Stimulated activated CD4-positive, alpha-beta T cell treated with anti-CD3 and anti-CD28 coated beads, Interleukin-1b, Interleukin-23, amount 100 ng/mL, for 4 hours (primary cell): ENCODE results near the gene SIPA1.
A peak's percentile ranks its signal among the peaks of the same experiment; 100 is the strongest.

Source experiments
- DNase-seq, 2 donors: peaks; one replicate each; pipeline ENCODE4 v3.0.0-alpha.2; 2020; ENCODE audit warnings: low read depth in 2 of 2

SIPA1 gene, protein sequence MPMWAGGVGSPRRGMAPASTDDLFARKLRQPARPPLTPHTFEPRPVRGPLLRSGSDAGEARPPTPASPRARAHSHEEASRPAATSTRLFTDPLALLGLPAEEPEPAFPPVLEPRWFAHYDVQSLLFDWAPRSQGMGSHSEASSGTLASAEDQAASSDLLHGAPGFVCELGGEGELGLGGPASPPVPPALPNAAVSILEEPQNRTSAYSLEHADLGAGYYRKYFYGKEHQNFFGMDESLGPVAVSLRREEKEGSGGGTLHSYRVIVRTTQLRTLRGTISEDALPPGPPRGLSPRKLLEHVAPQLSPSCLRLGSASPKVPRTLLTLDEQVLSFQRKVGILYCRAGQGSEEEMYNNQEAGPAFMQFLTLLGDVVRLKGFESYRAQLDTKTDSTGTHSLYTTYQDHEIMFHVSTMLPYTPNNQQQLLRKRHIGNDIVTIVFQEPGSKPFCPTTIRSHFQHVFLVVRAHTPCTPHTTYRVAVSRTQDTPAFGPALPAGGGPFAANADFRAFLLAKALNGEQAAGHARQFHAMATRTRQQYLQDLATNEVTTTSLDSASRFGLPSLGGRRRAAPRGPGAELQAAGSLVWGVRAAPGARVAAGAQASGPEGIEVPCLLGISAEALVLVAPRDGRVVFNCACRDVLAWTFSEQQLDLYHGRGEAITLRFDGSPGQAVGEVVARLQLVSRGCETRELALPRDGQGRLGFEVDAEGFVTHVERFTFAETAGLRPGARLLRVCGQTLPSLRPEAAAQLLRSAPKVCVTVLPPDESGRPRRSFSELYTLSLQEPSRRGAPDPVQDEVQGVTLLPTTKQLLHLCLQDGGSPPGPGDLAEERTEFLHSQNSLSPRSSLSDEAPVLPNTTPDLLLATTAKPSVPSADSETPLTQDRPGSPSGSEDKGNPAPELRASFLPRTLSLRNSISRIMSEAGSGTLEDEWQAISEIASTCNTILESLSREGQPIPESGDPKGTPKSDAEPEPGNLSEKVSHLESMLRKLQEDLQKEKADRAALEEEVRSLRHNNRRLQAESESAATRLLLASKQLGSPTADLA

DNA sequence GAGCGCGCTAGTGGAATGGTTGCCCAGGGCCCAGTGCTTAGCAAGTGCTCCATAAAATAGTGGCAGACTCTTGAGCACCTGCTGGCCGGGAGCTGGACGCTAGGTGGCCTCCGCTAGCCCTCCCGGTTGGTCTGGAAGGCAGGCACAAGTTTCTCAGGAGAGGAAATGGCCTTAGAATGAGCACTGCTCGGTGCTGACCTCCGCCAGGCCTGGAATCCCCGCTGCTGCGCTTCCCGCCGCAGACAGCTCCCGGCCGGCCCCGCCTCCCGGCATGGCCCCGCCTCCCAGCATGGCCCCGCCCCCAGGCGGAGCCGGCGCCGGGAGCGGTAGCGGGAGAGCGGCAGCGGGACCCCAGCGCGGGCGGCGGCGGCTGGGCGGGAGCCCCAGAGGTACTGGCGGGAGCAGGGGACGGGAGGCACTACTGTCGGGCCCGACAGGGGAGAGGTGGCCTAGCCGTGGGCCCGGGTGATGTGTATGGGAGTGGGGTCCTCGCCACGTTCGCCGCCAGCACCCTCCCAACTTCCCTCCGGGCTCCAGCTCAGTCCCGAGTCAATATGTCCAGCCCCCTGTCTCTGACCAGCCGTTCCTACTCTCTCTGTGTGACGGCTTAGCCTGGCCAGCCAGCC lies at the start of gene SIPA1:
Gene SIPA1, plus strand, starts transcription at position 308 of the 626 bp plus-strand sequence. CDS start 2,821 bp downstream, outside the sequence.
- peak; percentile 64 to 77 for DNase-seq

DNA sequence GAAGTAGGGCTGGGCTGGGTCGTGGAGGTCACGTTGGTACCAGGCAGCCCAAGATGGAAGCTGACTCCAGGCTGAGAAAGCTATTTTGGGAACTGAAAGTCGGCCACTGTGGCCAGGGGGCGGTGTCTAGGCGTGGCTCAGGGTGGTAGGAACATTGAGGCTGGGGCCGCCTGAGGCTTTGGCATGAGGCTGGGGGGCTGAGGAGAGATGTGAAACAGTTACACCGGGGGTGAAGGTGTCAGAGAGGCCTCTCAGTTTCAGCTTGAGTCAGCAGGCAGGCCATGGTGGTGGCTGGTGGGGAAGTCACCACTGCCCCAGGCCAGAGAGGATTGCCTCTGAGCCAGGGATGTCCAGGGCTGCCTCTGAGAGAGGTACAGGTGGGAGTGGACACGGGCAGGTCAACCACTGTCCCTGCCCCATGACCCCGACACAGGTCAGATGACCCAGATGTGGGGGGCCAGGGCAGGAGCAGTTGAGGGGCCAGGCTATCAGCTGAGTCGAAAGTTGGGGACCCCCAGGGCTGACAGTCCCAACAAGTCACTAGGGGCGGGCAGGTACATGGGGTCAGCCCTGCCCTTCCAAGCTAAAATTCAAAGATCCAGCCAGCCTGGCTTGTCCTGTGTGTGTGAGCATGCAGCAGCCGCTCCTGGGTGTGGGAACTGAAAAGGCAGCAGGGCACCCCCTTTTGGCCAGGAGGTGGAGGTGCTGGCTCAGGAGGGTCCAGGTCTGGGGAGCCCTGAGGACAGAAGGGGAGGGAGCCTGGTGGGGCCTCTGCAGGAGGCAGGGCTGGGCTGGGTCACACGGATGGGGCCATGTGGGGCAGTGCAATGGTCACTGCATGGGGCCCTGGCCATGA lies 49.5 kb upstream of the SIPA1 start:
- DNase-seq, result peak; percentile 37 to 67

DNA sequence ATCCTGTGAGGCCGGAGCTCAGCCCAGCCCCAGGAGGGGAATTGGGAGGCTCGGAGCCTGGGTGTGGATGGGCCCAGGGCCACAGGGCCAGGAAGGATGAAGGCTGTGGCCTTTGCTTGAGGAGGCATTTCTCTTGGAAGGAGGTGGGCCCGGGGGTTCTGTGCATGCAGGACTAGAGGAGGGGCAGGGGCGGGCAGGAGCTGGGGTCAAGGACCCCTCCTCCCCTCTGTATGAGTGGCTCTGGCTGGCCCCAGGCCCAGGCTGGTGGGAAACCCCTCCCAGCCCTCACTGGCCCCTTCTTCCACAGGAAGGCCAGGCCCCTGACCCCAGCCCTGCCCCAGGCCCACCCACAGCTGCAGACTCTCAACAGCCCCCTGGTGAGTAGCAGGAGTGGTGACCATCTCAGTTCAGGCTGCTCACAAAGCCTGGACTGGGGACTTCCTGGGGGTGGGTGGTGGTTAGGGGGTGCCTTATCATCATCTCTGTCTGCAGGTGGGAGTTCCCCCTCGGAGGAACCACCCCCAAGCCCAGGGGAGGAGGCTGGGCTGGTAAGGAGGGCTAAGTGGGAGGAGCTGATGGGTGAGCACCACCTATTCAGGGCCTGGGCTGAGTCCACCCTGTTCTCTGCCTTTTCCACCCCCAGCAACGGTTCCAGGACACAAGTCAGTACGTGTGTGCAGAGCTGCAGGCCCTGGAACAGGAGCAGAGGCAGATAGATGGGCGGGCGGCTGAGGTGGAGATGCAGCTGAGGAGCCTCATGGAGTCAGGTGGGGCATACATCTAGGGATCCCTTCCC lies 48.3 kb upstream of the SIPA1 start:
- DNase-seq, result no peak

DNA sequence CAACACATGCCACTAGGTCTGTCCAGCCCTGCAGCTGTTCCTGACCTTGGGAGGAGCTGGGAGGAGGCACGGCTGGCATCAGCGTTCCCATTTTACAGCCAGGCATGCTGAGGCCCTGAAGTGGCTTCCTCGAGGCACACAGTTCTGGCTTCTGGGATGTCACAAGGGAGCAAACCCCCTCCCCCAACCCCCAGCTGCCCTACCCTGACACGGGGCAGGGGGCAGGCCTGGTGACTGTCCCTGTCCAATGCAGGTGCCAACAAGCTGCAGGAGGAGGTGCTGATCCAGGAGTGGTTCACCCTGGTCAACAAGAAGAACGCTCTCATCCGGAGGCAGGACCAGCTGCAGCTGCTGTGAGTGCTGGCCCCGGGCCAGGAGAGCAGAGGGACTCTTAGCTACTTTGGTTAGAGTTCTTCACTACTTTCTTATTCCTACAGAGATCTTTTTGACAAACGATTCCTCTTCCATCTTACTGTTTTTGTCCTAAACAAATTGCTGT lies 47.6 kb upstream of the SIPA1 start:
- DNase-seq, result no peak

DNA sequence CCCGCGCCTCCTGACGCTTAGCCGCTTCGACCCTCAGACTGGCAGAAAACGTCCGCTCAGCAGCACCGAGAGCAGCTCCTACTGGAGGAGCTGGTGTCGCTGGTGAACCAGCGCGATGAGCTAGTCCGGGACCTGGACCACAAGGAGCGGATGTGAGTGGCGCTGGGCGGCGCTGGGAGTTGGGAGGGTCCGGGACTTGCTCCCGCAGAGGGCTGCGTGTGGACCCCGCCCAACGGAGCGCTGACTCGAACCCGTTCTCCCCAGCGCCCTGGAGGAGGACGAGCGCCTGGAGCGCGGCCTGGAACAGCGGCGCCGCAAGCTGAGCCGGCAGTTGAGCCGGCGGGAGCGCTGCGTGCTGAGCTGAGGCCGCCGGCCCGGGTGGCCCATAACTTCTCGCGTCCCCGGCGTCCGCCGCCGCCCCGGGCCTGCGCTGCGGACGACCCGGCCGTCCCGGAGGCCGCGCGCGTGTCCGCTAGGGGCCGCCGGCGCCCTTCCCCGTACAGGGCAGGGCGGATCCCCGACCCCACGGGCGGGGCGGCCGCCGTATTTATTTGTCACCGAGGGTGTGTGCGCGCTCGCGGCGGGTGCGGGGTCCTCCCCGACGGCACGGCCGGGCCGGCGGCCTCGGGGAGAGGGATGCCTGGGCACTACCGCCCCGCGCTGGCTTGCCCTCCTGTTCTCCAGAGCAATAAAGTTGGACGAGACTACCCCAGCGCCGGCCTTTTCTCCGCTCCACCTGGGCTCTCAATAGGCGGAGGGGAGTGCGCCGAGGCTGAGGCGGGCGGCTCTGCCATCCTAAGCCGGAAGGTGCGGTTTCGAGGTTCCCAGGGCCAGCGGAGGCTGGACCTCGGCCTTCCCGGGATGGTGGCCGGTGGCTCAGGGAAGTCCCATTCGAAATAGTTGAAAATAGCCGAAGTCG lies 45.7 kb upstream of the SIPA1 start:
- DNase-seq, result no peak

DNA sequence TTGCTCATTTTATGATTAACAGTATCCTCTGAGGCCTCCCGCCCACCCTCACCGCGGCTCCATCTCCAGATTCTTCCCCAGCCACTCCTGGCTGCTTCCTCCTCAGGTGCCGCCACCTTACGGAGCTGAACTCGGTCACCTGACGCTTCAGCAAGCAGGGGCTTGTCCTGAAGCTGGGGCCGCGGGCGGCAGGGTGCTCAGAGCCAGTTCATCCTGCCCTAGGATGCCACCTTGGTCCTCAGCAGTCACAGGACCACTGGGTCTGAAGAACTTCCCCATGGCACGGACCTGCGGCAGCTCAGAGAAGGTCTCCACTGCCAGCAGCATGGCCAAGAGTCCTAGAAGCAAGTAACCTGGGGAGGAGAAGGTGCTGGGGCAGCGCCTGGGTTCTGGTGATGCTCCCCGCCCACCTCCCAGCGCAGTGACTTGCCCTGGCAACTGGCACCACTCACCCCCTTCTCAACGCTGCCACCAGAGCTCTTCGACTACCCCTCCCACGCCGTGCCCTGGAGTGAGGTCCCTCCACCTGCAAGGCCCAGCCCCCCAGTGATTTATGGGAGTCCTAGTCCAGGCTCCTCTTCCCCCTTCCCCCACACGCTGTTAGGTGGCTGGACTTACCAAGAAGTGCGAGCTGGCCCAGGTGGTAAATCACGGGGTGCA lies 44.9 kb upstream of the SIPA1 start:
- no peak for DNase-seq

DNA sequence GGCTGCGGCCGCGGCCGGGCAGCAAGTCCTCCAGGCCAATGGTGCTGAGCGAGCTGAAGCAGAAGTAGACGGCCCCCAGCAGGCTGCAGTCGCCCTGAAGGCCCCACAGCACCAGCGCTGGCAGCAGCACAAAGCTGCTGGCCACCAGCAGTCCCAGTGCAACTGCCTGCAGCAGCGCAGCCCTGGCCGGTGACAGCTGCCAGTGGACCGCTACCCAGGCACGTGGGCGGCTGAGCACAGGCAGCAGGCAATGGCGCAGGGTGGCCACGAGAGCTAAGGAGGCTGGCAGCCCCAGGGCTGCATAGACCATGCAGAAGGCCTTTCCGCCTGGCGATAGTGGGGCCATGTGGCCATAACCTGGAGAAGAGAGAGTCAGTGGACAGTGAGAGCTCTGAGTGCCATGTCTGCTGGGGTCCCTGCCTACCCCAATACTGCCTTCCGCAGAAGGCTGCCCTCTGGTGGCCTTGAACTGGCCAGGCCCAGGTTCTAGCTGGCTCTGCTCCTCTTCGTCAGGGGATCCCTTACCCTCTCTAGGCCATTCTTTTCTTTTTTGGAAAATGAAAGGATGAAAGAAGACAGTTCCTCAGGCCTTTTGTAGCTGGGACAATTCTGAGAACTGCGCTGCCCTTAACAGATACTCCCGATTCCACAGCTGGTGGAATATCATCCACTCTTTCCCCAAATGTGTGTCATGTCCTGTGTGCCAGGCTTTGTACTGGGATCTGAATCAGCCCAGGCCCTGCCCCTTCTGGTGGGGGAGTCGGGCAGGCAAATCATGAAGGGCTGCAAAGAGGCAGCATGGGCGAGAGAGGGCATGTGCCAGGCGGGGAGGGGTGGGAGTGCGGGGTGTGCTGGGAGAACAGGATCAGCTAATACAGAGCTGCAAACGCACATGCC lies 44.1 kb upstream of the SIPA1 start:
- no peak for DNase-seq

DNA sequence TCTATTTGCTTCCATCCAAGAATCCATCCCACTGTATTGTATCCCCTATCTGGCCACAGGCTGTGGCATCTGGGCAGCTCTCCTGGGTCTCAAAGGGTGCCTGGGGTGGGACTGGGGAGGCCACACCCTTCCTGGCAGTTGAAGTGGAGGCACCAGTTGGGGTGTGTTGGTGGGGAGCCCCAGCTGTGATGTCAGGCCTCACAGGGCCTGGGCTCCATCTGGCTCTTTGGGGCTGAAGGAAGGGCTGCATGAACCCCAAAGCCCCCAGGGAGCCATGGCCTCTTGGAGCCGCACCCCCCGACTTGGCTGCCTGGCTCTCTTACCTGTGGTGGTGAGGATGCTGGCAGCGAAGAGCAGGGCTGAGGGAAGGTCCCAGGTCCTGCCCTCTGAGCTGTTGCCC lies 42.8 kb upstream of the SIPA1 start:
- no peak for DNase-seq

DNA sequence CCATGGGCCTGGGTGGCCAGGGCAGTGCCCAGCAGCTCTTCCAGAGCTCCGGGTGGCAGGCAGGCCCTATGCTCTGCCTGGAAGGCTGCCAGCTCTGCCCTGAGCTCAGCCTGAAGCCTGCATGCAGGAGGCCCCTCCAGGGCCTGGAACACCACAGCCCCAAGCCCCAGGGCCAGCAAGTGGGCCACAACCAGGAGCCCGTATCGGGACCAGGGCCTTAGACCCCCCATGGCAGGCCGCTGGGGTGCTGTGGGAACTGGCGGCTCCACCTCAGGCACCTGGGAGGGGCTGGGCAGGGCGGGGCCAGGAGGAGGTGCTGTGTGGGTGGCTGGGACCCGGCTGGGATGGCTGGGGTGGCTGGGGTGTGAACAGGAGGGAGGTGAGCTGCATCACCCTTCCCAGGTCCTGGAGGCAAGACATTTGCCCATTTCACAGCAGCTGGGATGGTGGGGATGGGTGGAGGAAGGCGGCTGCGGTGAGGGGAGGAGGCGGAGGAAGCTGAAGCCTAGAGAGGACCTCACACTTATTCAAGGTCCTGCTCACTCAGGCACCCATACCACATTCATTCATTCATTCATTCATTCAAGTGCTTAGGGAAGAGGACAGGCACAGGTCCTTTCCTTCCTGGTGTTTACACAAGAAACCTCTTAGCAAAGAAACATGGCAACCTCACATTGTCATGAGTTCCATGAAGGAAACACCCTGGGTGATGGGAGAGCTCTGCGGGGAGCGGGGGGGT lies 42.2 kb upstream of the SIPA1 start, which contains the start of gene KCNK7:
Gene KCNK7, minus strand, starts transcription at position 258 of the 739 bp plus-strand sequence. Its CDS starts 28 bp downstream, at position 230.
- DNase-seq, result no peak

DNA sequence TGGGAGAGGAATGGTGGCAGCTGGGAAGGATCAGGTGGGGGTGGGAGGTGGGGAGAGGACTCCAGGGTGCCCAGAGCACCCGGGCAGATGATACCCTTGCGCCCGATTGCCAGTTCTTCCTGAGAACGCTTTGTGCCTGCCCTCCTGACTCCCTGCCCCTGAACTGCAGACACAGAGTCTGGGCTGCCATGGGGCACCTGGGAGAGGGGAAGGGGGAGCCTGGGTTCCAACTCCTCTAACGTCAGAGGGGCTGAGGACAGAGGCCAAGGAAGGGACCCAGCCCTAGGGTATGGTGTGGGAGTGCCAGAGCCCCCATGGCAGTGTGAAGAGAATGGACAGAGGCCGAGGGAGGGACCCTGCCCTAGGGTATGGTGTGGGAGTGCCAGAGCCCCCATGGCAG lies 41.4 kb upstream of the SIPA1 start:
- no peak for DNase-seq

DNA sequence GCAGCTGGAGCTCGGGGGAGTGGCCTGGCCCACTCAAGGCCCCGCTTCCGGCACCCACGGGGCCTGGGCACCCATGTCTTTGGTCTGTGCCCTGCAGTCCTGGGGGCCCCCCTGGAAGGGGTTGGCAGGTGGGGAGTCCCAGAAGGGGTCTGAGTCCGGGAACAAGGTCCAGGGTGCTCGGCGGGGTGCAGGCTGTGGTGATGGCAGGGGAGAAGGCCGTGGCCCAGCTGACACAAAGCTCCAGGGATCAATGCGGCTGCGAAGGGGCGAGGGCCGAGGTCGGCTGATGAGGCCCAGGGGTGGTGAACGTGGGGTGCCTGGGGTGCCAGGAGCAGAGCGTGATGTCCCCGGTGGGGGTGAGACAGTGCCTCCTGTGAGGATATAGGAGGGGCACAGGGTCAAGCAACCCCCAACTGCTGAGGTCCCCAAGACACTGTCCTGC lies 39.6 kb upstream of the SIPA1 start:
- no peak for DNase-seq

DNA sequence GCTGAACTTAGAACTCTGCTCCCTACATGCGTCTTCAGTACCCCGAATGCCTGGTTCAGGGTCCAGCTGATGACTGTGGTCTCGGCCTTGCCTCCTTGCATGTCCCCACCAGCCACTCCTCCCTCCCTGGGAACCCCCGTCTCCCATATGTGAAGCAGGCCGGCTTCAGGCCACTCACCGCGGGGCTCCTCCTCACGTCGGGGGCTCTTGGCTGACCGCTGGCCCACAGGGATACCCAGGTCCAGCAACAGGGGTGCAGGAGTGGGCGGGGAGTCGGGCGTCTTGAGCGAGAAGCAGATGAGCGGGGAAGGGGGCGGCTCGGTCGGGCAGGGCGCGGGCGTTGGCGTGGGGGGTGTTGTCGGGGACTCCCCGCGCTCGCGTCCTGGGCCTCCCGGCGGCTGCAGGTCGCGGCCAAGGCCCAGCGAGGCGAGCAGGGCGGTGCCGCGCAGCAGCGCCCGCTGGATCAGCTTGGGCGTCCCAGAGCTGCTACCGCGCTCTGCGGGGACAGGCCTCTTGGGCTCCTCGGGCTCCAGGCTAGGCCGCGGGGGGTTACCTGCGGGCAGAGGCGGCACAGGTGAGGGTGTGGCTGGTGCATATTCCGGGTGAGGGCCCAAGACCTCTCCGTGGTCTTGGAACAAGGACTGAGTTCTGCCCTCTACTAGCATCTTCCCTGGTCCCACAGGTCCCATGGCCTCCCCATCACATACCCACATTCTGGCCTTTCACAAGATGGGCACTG lies 38.5 kb upstream of the SIPA1 start:
- no peak for DNase-seq

DNA sequence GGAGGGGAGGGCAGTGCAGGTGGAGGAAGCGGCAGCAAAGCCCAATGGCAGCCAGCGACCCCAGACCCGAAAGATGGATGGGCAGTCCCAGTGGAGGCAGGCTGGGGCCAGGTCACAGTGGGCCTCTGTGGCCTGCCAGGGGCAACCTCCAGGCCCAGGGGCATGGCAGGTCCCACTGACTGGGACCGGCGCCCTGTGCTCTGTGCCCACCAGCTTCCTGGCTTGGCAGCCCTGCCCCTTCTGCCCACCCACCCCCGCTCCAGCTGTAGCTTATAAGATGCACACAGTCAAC lies 38.0 kb upstream of the SIPA1 start:
- DNase-seq, result no peak

DNA sequence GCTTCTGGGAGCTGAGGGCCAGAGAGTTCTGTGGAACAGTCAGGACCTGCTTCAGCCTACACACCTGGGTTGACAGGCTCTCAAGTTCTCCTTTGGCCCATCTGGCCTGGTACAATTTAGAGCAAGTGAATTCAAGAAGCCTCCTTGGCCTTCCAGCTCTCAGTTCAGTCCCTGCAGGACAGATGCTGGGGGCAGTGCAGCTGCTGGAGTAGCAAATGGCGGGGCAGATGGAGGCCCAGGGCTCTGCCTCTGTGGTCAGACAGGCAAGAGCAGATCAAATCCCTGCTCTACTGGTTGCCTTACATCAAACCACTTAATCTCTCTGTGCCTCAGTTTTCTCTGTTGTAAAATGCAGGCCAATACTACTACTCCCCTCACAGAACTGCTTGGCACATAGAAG lies 33.6 kb upstream of the SIPA1 start:
- no peak for DNase-seq

DNA sequence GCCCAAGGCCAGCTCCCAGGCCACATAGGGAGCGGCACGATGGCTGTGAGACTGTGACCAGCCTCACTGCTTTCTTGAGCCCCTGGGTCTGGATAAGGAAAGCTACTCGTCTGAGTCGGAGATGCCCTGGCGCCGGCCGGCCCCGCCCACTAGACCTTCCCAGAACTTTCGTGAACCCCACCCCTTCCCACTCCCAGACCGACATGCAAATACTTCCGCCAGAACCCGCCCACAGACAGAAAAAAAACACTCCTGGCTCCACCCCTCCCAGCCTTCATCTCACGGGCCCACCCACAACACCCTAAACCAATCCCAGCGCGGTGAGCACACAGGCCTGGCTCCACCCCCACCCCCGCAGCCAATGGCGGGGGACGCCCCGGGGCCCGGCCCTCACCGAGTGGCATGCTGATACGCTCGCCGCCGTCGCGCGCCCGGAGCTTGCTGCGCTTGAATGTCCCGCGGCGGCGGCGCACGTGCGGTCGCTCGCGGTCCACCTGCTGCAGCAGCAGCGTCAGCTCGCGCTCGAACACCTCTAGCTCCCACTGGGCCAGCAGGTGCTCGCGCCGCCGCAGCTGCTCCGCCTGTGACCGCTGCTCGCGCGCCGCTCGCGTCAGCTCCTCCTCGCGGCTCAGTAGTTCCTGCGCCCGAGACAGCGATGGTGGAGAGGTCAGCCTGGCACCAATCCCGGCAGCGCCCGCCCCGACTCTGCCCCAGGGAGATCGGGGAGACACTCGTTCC lies 30.9 kb upstream of the SIPA1 start:
- no peak for DNase-seq
